ENCODE data around the gene PDE3A.

Gene PDE3A

GRCh38 chr12:20494851-20495250 is 126.5 kb downstream of the PDE3A start:
- DNase-seq (ENCODE audit: extremely low read depth, insufficient read length), result no peak
- Histone ChIP-seq H3K27me3 (replicated peaks; ENCODE audit: control insufficient read depth, insufficient read depth, low read length) (no peaks in the 10 kb centered on the region), H3K4me3 (replicated peaks; ENCODE audit: low read depth, low read length) (no peak overlapping the region), H3K36me3 (ENCODE audit: control insufficient read depth, insufficient read depth, low read length) (no peaks in the 10 kb centered on the region)
- no peak for TF ChIP-seq CTCF (IDR thresholded peaks at IDR 0.05; ENCODE audit: insufficient read depth, low read length, poor library complexity, severe bottlenecking)

GRCh38 chr12:20495997-20496396 is 127.7 kb downstream of the PDE3A start:
- no peaks in the 10 kb centered on the region for H3K27me3 ChIP-seq (replicated peaks; ENCODE audit: control insufficient read depth, insufficient read depth, low read length)
- no peaks in the 10 kb centered on the region for H3K36me3 ChIP-seq (ENCODE audit: control insufficient read depth, insufficient read depth, low read length)
- H3K4me3 ChIP-seq (replicated peaks; ENCODE audit: low read depth, low read length), result no peak overlapping the region
- TF ChIP-seq CTCF (IDR thresholded peaks at IDR 0.05; ENCODE audit: insufficient read depth, low read length, poor library complexity, severe bottlenecking), result no peak
- no peak for DNase-seq (ENCODE audit: extremely low read depth, insufficient read length)

- DNase-seq (ENCODE audit: extremely low read depth, insufficient read length), result no peak
- H3K36me3 ChIP-seq (ENCODE audit: control insufficient read depth, insufficient read depth, low read length), result no peaks in the 10 kb centered on the region
- no peak overlapping the region for H3K4me3 ChIP-seq (replicated peaks; ENCODE audit: low read depth, low read length)
- H3K27me3 ChIP-seq (replicated peaks; ENCODE audit: control insufficient read depth, insufficient read depth, low read length), result no peaks in the 10 kb centered on the region
- no peak for TF ChIP-seq CTCF (IDR thresholded peaks at IDR 0.05; ENCODE audit: insufficient read depth, low read length, poor library complexity, severe bottlenecking)
Observed at GRCh38 chr12:20497707-20498106, 129.4 kb downstream of the PDE3A start.

- no peak for DNase-seq (ENCODE audit: extremely low read depth, insufficient read length)
- no peak overlapping the region for H3K4me3 ChIP-seq (replicated peaks; ENCODE audit: low read depth, low read length)
- no peaks in the 10 kb centered on the region for H3K27me3 ChIP-seq (replicated peaks; ENCODE audit: control insufficient read depth, insufficient read depth, low read length)
- no peaks in the 10 kb centered on the region for H3K36me3 ChIP-seq (ENCODE audit: control insufficient read depth, insufficient read depth, low read length)
- TF ChIP-seq CTCF (IDR thresholded peaks at IDR 0.05; ENCODE audit: insufficient read depth, low read length, poor library complexity, severe bottlenecking), result no peak
Observed at GRCh38 chr12:20501958-20502357, 133.6 kb downstream of the PDE3A start.

- no peak for TF ChIP-seq CTCF (IDR thresholded peaks at IDR 0.05; ENCODE audit: insufficient read depth, low read length, poor library complexity, severe bottlenecking)
- H3K36me3 ChIP-seq (ENCODE audit: control insufficient read depth, insufficient read depth, low read length), result no peaks in the 10 kb centered on the region
Observed at GRCh38 chr12:20503858-20504257, 135.5 kb downstream of the PDE3A start.

GRCh38 chr12:20505056-20505455 is 136.7 kb downstream of the PDE3A start:
- no peak for DNase-seq (ENCODE audit: extremely low read depth, insufficient read length)
- H3K4me3 ChIP-seq (replicated peaks; ENCODE audit: low read depth, low read length), result no peak overlapping the region
- H3K36me3 ChIP-seq (ENCODE audit: control insufficient read depth, insufficient read depth, low read length), result no peaks in the 10 kb centered on the region
- no peak for TF ChIP-seq CTCF (IDR thresholded peaks at IDR 0.05; ENCODE audit: insufficient read depth, low read length, poor library complexity, severe bottlenecking)
- H3K27me3 ChIP-seq (replicated peaks; ENCODE audit: control insufficient read depth, insufficient read depth, low read length), result no peaks in the 10 kb centered on the region

More at GRCh38 chr12:20503858-20504257, 135.5 kb downstream of the PDE3A start:
- Histone ChIP-seq H3K27me3 (replicated peaks; ENCODE audit: control insufficient read depth, insufficient read depth, low read length) (no peaks in the 10 kb centered on the region), H3K4me3 (replicated peaks; ENCODE audit: low read depth, low read length) (no peak overlapping the region)
- no peak for DNase-seq (ENCODE audit: extremely low read depth, insufficient read length)
